GM18520 (cell line): Measurements from ENCODE around the gene PPP1R16B.

Experiments
- ATAC-seq: cut with Tn5 transposase; IDR thresholded peaks from one replicate; pipeline ENCODE4 v1.9.1; 2021; ENCODE audit not compliant: unreplicated experiment

The PPP1R16B gene

GRCh38 chr20:38961530-38962043 is 156.1 kb downstream of the PPP1R16B start:
- ATAC-seq: no peak

GRCh38 chr20:38962044-38962927 is 156.8 kb downstream of the PPP1R16B start, which contains the start of gene DHX35:
Gene DHX35, plus strand, starts transcription at chr20:38962344. Its CDS starts 24 bp downstream, at chr20:38962368.
- peak; percentile 86 for ATAC-seq

- ATAC-seq: no peak
Observed at GRCh38 chr20:38962928-38963401, 157.5 kb downstream of the PPP1R16B start.

- no peak for ATAC-seq
Observed at GRCh38 chr20:38963745-38964144, 158.2 kb downstream of the PPP1R16B start.

GRCh38 chr20:38965264-38965663 is 159.8 kb downstream of the PPP1R16B start:
- ATAC-seq: no peak

GRCh38 chr20:38968090-38968489 is 162.6 kb downstream of the PPP1R16B start:
- no peak for ATAC-seq

- no peak for ATAC-seq
Observed at GRCh38 chr20:38969708-38970107, 164.2 kb downstream of the PPP1R16B start.

- ATAC-seq: no peak
Observed at GRCh38 chr20:38970302-38970701, 164.8 kb downstream of the PPP1R16B start.
